HG02938 (cell line): ENCODE measurements around the gene SIRPA.

Source experiments
- ATAC-seq: cut with Tn5 transposase; IDR thresholded peaks from one replicate; pipeline ENCODE4 v1.9.1; 2021; ENCODE audit warnings: mild to moderate bottlenecking, moderate library complexity; ENCODE audit not compliant: unreplicated experiment

The SIRPA gene

GRCh38 chr20:1887321-1887720, 7.9 kb upstream of the SIRPA start:
- ATAC-seq: no peak

- no peak for ATAC-seq
Measured at GRCh38 chr20:1887756-1888155, 7.5 kb upstream of the SIRPA start.

- no peak for ATAC-seq
Measured at GRCh38 chr20:1888796-1889463, 6.3 kb upstream of the SIRPA start.

- ATAC-seq: no peak
Measured at GRCh38 chr20:1890469-1891262, 4.5 kb upstream of the SIRPA start.

- no peak for ATAC-seq
Measured at GRCh38 chr20:1891263-1892118, 3.7 kb upstream of the SIRPA start.

- ATAC-seq: no peak
Measured at GRCh38 chr20:1892119-1892385, 3.2 kb upstream of the SIRPA start.

GRCh38 chr20:1893721-1894470, 1.3 kb upstream of the SIRPA start:
- ATAC-seq: no peak

GRCh38 chr20:1894471-1894950, 696 bp upstream of the SIRPA start:
- no peak for ATAC-seq

- ATAC-seq: no peak
Measured at GRCh38 chr20:1895674-1896483, 672 bp downstream of the SIRPA start.

GRCh38 chr20:1896484-1897258, 1.5 kb downstream of the SIRPA start:
- ATAC-seq: no peak

GRCh38 chr20:1897541-1897940, 2.3 kb downstream of the SIRPA start:
- no peak for ATAC-seq

- peak; percentile 45 for ATAC-seq
Measured at GRCh38 chr20:1897965-1898464, 2.8 kb downstream of the SIRPA start.

- ATAC-seq: no peak
Measured at GRCh38 chr20:1898482-1899240, 3.5 kb downstream of the SIRPA start.

GRCh38 chr20:1899241-1899525, 4.0 kb downstream of the SIRPA start:
- ATAC-seq: no peak

GRCh38 chr20:1900321-1900801, 5.2 kb downstream of the SIRPA start:
- ATAC-seq: no peak

- ATAC-seq: no peak
Measured at GRCh38 chr20:1901704-1902103, 6.5 kb downstream of the SIRPA start.

GRCh38 chr20:1902188-1902587, 7.0 kb downstream of the SIRPA start:
- ATAC-seq: no peak

GRCh38 chr20:1904135-1904534, 8.9 kb downstream of the SIRPA start:
- no peak for ATAC-seq

- ATAC-seq: no peak
Measured at GRCh38 chr20:1905009-1905408, 9.8 kb downstream of the SIRPA start.
